SIG-M5 treated with dmso at 0.1 percent for 504 hours (cell line): Measurements from ENCODE around the gene PRR14.
"Not testable (repeated sequence)": the region's sequence is repeated elsewhere in the genome, so short reads cannot be mapped to it uniquely, and the experiment has no call there.

ENCODE experiments used
- DNase-seq: peaks from one replicate; lab custom pipeline; 2025; ENCODE audit not compliant: unreplicated experiment; lab: John Stamatoyannopoulos, UW

Gene PRR14

GRCh38 chr16:30688701-30689100, 37.9 kb downstream of the PRR14 start:
- DNase-seq = no peak

- no peak for DNase-seq
Observed at GRCh38 chr16:30691907-30692306, 41.1 kb downstream of the PRR14 start.

GRCh38 chr16:30692396-30693064, 41.8 kb downstream of the PRR14 start:
- peak; percentile 62 for DNase-seq

- no peak for DNase-seq
Observed at GRCh38 chr16:30694926-30695693, 44.4 kb downstream of the PRR14 start.

- DNase-seq = not testable (repeated sequence)
Observed at GRCh38 chr16:30696646-30697045, 45.9 kb downstream of the PRR14 start.

GRCh38 chr16:30697264-30698138, 46.7 kb downstream of the PRR14 start:
- DNase-seq = peak; percentile 96

- DNase-seq = peak; percentile 76
Observed at GRCh38 chr16:30698139-30698815, 47.5 kb downstream of the PRR14 start.

GRCh38 chr16:30698816-30699614, 48.3 kb downstream of the PRR14 start, which contains the start of gene SRCAP:
TSS of gene SRCAP (plus strand) at chr16:30699171. CDS start at chr16:30700825, 1,654 bp downstream.
- DNase-seq = peak; percentile 85

GRCh38 chr16:30699615-30700099, 48.9 kb downstream of the PRR14 start:
- no peak for DNase-seq

- no peak for DNase-seq
Observed at GRCh38 chr16:30700491-30700890, 49.7 kb downstream of the PRR14 start.

- no peak for DNase-seq
Observed at GRCh38 chr16:30700971-30701370, 50.2 kb downstream of the PRR14 start.

GRCh38 chr16:30703071-30703470, 52.3 kb downstream of the PRR14 start:
- not testable (repeated sequence) for DNase-seq

- no peak for DNase-seq
Observed at GRCh38 chr16:30703971-30704370, 53.2 kb downstream of the PRR14 start.
